CD4-positive, alpha-beta T cell treated with Interleukin-2 at 100 ng/mL for 4 hours (primary cell): ENCODE results near the gene RASGRP3.

Experiments used
- DNase-seq: peaks from one replicate; pipeline ENCODE4 v3.0.0-alpha.2; 2020; ENCODE audit warnings: low spot score

The RASGRP3 gene

GRCh38 chr2:33492399-33493134 is 16.1 kb downstream of the RASGRP3 start:
- no peak for DNase-seq

- no peak for DNase-seq
These were observed 17.8 kb downstream of the RASGRP3 start for GRCh38 chr2:33494155-33494779.

GRCh38 chr2:33494877-33495641 is 18.6 kb downstream of the RASGRP3 start:
- DNase-seq = no peak

- DNase-seq = no peak
These were observed 19.2 kb downstream of the RASGRP3 start for GRCh38 chr2:33495683-33496082.

GRCh38 chr2:33496150-33496549 is 19.7 kb downstream of the RASGRP3 start:
- DNase-seq = no peak

- no peak for DNase-seq
These were observed 20.3 kb downstream of the RASGRP3 start for GRCh38 chr2:33496726-33497125.

- DNase-seq = peak; percentile 58
These were observed 20.8 kb downstream of the RASGRP3 start for GRCh38 chr2:33497221-33497650.

GRCh38 chr2:33498291-33498956 is 22.0 kb downstream of the RASGRP3 start:
- no peak for DNase-seq

- no peak for DNase-seq
These were observed 23.7 kb downstream of the RASGRP3 start for GRCh38 chr2:33500177-33500576.

- DNase-seq = no peak
These were observed 25.6 kb downstream of the RASGRP3 start for GRCh38 chr2:33502025-33502424.

- DNase-seq = no peak
These were observed 26.6 kb downstream of the RASGRP3 start for GRCh38 chr2:33503002-33503401.

GRCh38 chr2:33505966-33506365 is 29.5 kb downstream of the RASGRP3 start:
- DNase-seq = no peak

GRCh38 chr2:33509908-33510585 is 33.6 kb downstream of the RASGRP3 start:
- DNase-seq = no peak

- DNase-seq = no peak
These were observed 34.1 kb downstream of the RASGRP3 start for GRCh38 chr2:33510586-33510968.

- DNase-seq = no peak
These were observed 34.7 kb downstream of the RASGRP3 start for GRCh38 chr2:33511141-33511540.

GRCh38 chr2:33512112-33512511 is 35.7 kb downstream of the RASGRP3 start:
- DNase-seq = no peak

GRCh38 chr2:33513480-33513879 is 37.0 kb downstream of the RASGRP3 start:
- DNase-seq = no peak

- DNase-seq = no peak
These were observed 40.1 kb downstream of the RASGRP3 start for GRCh38 chr2:33516456-33516995.

GRCh38 chr2:33518200-33518599 is 41.8 kb downstream of the RASGRP3 start:
- no peak for DNase-seq

GRCh38 chr2:33518929-33519328 is 42.5 kb downstream of the RASGRP3 start:
- DNase-seq = no peak

GRCh38 chr2:33521791-33522281 is 45.4 kb downstream of the RASGRP3 start:
- DNase-seq = no peak
